Tibial nerve (tissue), 4 donors: ENCODE measurements around the gene GPRIN1. TPM values are rescaled to one million over a fixed set of nuclear protein-coding genes. Genes with fewer than 3 reads are reported as not detected.

Experiments
- DNase-seq, 2 donors: peaks; one replicate each; pipeline ENCODE4 v3.0.0-alpha.2; 2019; ENCODE audit warnings: low spot score in 2 of 2
- H3K27ac ChIP-seq, 4 donors: fragments of 200-600 bp; sonication (generic) in 3 of 4; one replicate each; pipeline ENCODE4 v1.5.1; 2017 to 2019; ENCODE audit warnings: mild to moderate bottlenecking in 1 of 4
- H3K27me3 ChIP-seq, 2 donors: fragments of 200-600 bp; sonication (generic) in 1 of 2; one replicate each; pipeline versions ENCODE4 v1.5.1 to v1.6.0; 2017 to 2019
- H3K36me3 ChIP-seq, 3 donors: fragments of 200-600 bp; sonication (generic); one replicate each; pipeline ENCODE4 v1.5.1; 2018 to 2019
- H3K4me1 ChIP-seq, 4 donors: fragments of 200-600 bp; sonication (generic) in 3 of 4; one replicate each; pipeline ENCODE4 v1.5.1; 2017 to 2019
- H3K4me3 ChIP-seq, 4 donors: fragments of 200-600 bp; sonication (generic) in 3 of 4; one replicate each; pipeline ENCODE4 v1.5.1; 2017 to 2019; ENCODE audit warnings: mild to moderate bottlenecking in 1 of 4, moderate library complexity in 1 of 4
- H3K9me3 ChIP-seq, 4 donors: fragments of 200-600 bp; sonication (generic) in 3 of 4; one replicate each; pipeline ENCODE4 v1.5.1; 2017 to 2019
- EP300 ChIP-seq, 2 donors: sonication (generic); formaldehyde crosslinking; IDR thresholded peaks; one replicate each; pipeline ENCODE4 v1.6.1; 2017; ENCODE audit warnings: antibody characterized with exemption in 2 of 2, mild to moderate bottlenecking in 1 of 2
- POLR2A ChIP-seq, 2 donors: fragments of 450-650 bp; IDR thresholded peaks; one replicate each; pipeline ENCODE4 v1.6.1; 2017; ENCODE audit warnings: antibody characterized with exemption in 2 of 2, mild to moderate bottlenecking in 2 of 2, moderate library complexity in 2 of 2
- WGBS, 2 donors: methylation state at CpG; one replicate each; pipeline ENCODE4 v1.1.5; 2018; 5-methylcytosine and 5-hydroxymethylcytosine counted together
- total RNA-seq, 4 donors: library from RNA; depleted of rRNA; stranded (reverse); fragments of >200 nt; gene quantifications; one replicate each; pipeline ENCODE4 v1.1.0, GENCODE V29; 2016
- TF ChIP-seq, protein P1 (sequence below), 5 experiments: fragments of 200-600 bp in 3 of 5; fragments of 450-650 bp in 2 of 5; sonication (generic) in 3 of 5; IDR thresholded peaks; one replicate each; pipeline ENCODE4 v1.5.1; 2016 to 2019; ENCODE audit warnings: antibody characterized with exemption in 5 of 5, mild to moderate bottlenecking in 3 of 5, moderate library complexity in 2 of 5

GPRIN1 gene
- total RNA-seq, 4 donors from 2014 or later, result 0.22 to 0.90 TPM; not detected in 2

DNA sequence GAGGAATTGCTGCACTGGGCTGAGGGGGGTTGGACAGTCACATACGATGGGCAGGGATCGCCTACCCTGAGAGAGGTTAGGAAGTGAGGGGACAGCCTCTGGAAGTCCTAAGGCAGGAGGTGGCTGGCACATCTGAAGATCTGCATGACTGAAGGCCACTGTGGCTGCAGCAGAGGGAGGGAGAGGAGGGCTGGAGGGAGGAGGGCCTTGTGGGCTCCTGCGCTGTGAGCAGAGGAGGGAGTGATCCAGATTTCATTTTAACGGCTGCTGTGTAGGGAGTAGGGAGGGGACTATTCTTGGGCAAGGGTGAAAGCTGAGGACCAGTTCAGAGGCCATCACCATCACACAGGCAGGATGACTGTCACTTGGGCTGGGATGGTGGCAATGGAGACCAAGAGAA lies 27.6 kb upstream of the GPRIN1 start:
- 43 to 48% methylated on average over 4 of the region's 4 CpGs for WGBS, 2 donors
- Histone ChIP-seq H3K4me1 (no peaks in the 10 kb centered on the region), H3K4me3 (no peak overlapping the region), H3K27ac (no peak overlapping the region), H3K27me3 (peaks cover 0 to 14% of the 10 kb centered on the region in 2 donors), H3K9me3 (no peaks in the 10 kb centered on the region), H3K36me3 (no peaks in the 10 kb centered on the region)
- DNase-seq, result no peak
- TF ChIP-seq POLR2A (IDR thresholded peaks at IDR 0.05) (no peak), EP300 (IDR thresholded peaks at IDR 0.05) (no peak)
- TF ChIP-seq, protein P1, sequence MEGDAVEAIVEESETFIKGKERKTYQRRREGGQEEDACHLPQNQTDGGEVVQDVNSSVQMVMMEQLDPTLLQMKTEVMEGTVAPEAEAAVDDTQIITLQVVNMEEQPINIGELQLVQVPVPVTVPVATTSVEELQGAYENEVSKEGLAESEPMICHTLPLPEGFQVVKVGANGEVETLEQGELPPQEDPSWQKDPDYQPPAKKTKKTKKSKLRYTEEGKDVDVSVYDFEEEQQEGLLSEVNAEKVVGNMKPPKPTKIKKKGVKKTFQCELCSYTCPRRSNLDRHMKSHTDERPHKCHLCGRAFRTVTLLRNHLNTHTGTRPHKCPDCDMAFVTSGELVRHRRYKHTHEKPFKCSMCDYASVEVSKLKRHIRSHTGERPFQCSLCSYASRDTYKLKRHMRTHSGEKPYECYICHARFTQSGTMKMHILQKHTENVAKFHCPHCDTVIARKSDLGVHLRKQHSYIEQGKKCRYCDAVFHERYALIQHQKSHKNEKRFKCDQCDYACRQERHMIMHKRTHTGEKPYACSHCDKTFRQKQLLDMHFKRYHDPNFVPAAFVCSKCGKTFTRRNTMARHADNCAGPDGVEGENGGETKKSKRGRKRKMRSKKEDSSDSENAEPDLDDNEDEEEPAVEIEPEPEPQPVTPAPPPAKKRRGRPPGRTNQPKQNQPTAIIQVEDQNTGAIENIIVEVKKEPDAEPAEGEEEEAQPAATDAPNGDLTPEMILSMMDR (IDR thresholded peaks at IDR 0.05), result no peak

DNA sequence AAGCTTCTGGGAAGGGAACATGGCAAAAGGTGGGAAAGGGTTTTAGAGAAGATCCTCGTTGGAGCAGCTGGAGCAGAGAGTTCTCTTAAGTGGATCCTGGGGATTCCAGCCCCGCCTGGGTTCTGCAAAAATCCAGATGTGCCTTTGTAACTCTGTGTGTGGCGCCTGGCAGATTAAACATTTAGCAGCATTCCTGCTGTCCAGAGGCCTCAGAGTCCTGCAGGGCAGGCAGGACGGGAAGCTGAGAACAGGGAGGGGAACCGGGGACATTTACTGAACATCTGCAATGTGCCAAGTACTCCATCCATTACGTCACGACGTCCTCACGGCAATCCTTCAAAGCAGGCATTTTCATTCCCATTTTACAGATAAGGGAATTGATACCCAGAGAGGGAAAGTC lies 26.5 kb upstream of the GPRIN1 start:
- H3K27ac ChIP-seq, result no peak overlapping the region
- no peak overlapping the region for H3K4me3 ChIP-seq
- H3K4me1 ChIP-seq, result no peaks in the 10 kb centered on the region
- DNase-seq, result no peak
- peaks cover 0 to 25% of the 10 kb centered on the region in 2 donors for H3K27me3 ChIP-seq
- WGBS, 2 donors, result 48 to 54% methylated on average over 9 of the region's 9 CpGs
- no peaks in the 10 kb centered on the region for H3K9me3 ChIP-seq
- TF ChIP-seq EP300 (IDR thresholded peaks at IDR 0.05), result no peak
- TF ChIP-seq POLR2A (IDR thresholded peaks at IDR 0.05), result no peak
- TF ChIP-seq, protein P1 (IDR thresholded peaks at IDR 0.05), result no peak
- H3K36me3 ChIP-seq, result no peaks in the 10 kb centered on the region

DNA sequence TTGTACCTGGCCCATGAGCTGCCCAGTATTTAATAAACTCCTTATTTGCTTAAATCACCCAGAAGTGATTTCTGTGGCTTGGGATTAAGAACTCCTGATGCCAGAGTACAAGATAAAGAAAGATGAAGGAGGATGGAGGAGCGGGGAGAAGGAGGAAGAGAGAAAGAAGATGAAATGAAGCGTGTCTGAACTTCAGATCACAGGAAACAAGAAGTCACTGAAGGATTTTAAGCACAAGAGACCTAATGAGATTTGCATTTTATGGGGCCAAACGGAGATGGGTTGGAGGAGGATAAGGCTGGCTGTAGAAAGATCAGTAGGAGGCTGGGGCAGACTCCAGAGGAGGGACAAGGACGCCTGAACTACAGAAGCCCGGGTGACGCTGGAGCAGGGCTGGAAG lies 23.6 kb upstream of the GPRIN1 start:
- TF ChIP-seq, protein P1 (IDR thresholded peaks at IDR 0.05), result no peak
- TF ChIP-seq POLR2A (IDR thresholded peaks at IDR 0.05) (no peak), EP300 (IDR thresholded peaks at IDR 0.05) (no peak)
- no peak overlapping the region for H3K4me3 ChIP-seq
- DNase-seq, result no peak

DNA sequence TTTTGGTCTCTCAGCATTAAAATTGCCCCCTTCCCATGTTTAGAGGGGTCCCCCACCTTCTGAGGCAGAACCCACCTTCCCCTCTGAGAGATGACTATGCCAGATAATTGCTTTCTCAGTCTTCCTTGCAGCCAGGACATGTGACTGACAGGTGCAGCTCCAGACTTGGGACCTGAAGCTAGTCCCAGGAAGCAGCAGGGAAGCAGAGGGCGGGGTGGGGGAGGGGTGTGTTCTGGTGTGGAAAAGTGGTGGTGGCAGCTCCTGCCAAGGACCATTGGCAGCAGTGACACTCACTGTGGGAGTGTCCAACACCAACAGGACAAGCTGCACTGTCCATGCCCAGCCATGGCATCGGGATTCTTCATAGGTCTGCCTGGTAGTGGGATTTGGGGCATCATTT lies 22.8 kb upstream of the GPRIN1 start:
- no peak overlapping the region for H3K27ac ChIP-seq
- no peak for DNase-seq
- H3K4me1 ChIP-seq, result peaks cover 0 to 20% (median 6%) of the 10 kb centered on the region in 4 donors
- peaks cover 0 to 61% of the 10 kb centered on the region in 2 donors for H3K27me3 ChIP-seq
- no peak for TF ChIP-seq EP300 (IDR thresholded peaks at IDR 0.05)
- no peak for TF ChIP-seq POLR2A (IDR thresholded peaks at IDR 0.05)
- TF ChIP-seq, protein P1 (IDR thresholded peaks at IDR 0.05), result no peak
- H3K9me3 ChIP-seq, result no peaks in the 10 kb centered on the region
- no peak overlapping the region for H3K4me3 ChIP-seq
- no peaks in the 10 kb centered on the region for H3K36me3 ChIP-seq
- WGBS, 2 donors, result 80 to 88% methylated on average over 2 of the region's 2 CpGs

More for the DNA sequence above, 23.6 kb upstream of the GPRIN1 start:
- Histone ChIP-seq H3K27ac (no peak overlapping the region), H3K27me3 (peaks cover 0 to 52% of the 10 kb centered on the region in 2 donors), H3K4me1 (peaks cover 0 to 20% (median 6%) of the 10 kb centered on the region in 4 donors), H3K36me3 (no peaks in the 10 kb centered on the region), H3K9me3 (no peaks in the 10 kb centered on the region)
- WGBS, 2 donors, result 10 to 11% methylated on average over 6 of the region's 6 CpGs

DNA sequence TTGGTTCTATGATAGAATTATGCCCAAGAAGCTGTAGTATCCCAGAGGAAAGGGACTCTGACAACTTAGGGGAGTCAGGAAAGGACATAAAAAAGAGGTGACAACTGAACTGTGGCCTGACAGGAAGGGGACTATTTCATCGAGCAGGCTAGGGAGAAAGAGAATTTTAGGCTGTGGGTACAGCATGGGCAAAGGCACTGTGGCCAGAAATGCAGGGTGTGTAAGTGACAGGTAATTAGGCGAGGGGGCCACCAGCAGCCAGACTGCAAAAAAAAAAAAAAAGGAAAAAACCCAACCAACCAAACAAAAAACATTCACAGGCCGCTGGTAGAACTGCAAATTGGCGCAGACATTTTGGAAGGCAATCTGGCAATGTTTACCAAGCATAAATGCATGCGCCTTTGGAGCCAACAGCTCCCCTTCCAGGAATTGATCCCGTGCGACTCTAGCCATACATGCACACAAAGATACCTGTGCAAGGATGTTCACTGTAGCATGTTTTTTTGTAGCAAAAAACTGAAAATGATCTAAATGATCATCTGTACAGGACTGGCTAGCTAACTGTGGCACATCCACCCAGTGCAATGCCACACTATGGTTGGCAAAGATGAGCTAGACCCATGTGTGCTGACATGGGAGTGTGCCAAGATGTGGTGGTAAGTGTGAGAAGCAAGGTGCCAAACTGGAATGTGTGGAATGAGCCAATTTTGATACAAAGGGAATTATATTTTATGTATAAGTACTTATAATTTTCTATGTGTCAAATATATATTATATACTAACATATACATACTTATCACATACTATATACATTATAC lies 21.6 kb upstream of the GPRIN1 start:
- TF ChIP-seq EP300 (IDR thresholded peaks at IDR 0.05) (no peak), POLR2A (IDR thresholded peaks at IDR 0.05) (no peak)
- TF ChIP-seq, protein P1 (IDR thresholded peaks at IDR 0.05), result no peak
- 76 to 80% methylated on average over 7 of the region's 7 CpGs for WGBS, 2 donors
- Histone ChIP-seq H3K4me3 (no peak overlapping the region), H3K9me3 (no peaks in the 10 kb centered on the region), H3K4me1 (peaks cover 0 to 20% (median 6%) of the 10 kb centered on the region in 4 donors), H3K36me3 (no peaks in the 10 kb centered on the region), H3K27me3 (peaks cover 0 to 72% of the 10 kb centered on the region in 2 donors), H3K27ac (no peak overlapping the region)
- DNase-seq, result no peak
